ENCODE measurements around the gene ANXA5.

GRCh38 chr4:121720109-121720508 is 23.3 kb upstream of the ANXA5 start:
- TF ChIP-seq, protein P1, sequence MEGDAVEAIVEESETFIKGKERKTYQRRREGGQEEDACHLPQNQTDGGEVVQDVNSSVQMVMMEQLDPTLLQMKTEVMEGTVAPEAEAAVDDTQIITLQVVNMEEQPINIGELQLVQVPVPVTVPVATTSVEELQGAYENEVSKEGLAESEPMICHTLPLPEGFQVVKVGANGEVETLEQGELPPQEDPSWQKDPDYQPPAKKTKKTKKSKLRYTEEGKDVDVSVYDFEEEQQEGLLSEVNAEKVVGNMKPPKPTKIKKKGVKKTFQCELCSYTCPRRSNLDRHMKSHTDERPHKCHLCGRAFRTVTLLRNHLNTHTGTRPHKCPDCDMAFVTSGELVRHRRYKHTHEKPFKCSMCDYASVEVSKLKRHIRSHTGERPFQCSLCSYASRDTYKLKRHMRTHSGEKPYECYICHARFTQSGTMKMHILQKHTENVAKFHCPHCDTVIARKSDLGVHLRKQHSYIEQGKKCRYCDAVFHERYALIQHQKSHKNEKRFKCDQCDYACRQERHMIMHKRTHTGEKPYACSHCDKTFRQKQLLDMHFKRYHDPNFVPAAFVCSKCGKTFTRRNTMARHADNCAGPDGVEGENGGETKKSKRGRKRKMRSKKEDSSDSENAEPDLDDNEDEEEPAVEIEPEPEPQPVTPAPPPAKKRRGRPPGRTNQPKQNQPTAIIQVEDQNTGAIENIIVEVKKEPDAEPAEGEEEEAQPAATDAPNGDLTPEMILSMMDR (conservative IDR thresholded peaks at IDR 0.05; ENCODE audit: low read length), result no peak
- no peak for TF ChIP-seq EZH2phosphoT487 (IDR thresholded peaks at IDR 0.05; ENCODE audit: borderline replicate concordance, low read depth, low read length)

All from OCI-LY7 (cell line).